Stomach (tissue), 9 donors: ENCODE measurements around the gene POT1. TPM values are rescaled to one million over a fixed set of nuclear protein-coding genes. Genes with fewer than 3 reads are reported as not detected.
A peak's percentile ranks its signal among the peaks of the same experiment; 100 is the strongest.

Experiments
- DNase-seq, 2 donors: peaks; one replicate each; pipeline versions ENCODE4 v3.0.0 to v3.0.0-alpha.2; 2013 to 2019
- H3K27ac ChIP-seq, 5 donors: fragments of 200-600 bp in 4 of 5; sonication (generic) in 4 of 5; one replicate each; pipeline ENCODE4 v1.5.1; 2013 to 2019; ENCODE audit warnings: mild to moderate bottlenecking in 1 of 5, moderate library complexity in 1 of 5
- H3K27me3 ChIP-seq, 3 donors: fragments of 200-600 bp; sonication (generic); one replicate each; pipeline ENCODE4 v1.5.1; 2017 to 2019; ENCODE audit warnings: mixed run types in 1 of 3
- H3K36me3 ChIP-seq, 4 donors: fragments of 200-600 bp; sonication (generic); 1 replicate in 3 of 4; 2 replicates in 1 of 4; pipeline ENCODE4 v1.5.1; 2016 to 2019
- H3K4me1 ChIP-seq, 4 donors: fragments of 200-600 bp; sonication (generic); one replicate each; pipeline ENCODE4 v1.5.1; 2016 to 2019
- H3K4me3 ChIP-seq, 4 donors: fragments of 200-600 bp; sonication (generic) in 3 of 4; one replicate each; pipeline ENCODE4 v1.5.1; 2016 to 2019; ENCODE audit warnings: mild to moderate bottlenecking in 1 of 4
- H3K9me3 ChIP-seq, 4 donors: fragments of 200-600 bp; sonication (generic); one replicate each; pipeline ENCODE4 v1.5.1; 2016 to 2019
- EP300 ChIP-seq: sonication (generic); formaldehyde crosslinking; IDR thresholded peaks from one replicate; pipeline ENCODE4 v1.6.1; 2017; ENCODE audit warnings: antibody characterized with exemption
- POLR2A ChIP-seq, 4 donors: fragments of 450-650 bp; IDR thresholded peaks; one replicate each; pipeline ENCODE4 v1.6.1; 2016; ENCODE audit warnings: antibody characterized with exemption in 4 of 4, control low read depth in 2 of 4, mild to moderate bottlenecking in 1 of 4, moderate library complexity in 1 of 4
- POLR2AphosphoS5 ChIP-seq, 3 donors: sonication (generic); formaldehyde crosslinking; IDR thresholded peaks; one replicate each; pipeline ENCODE4 v1.6.1; 2016; ENCODE audit warnings: antibody characterized with exemption in 3 of 3
- WGBS, 5 donors: extraction: QIAGEN DNeasy Blood & Tissue Kit in 3 of 5; methylation state at CpG; one replicate each; pipeline versions ENCODE4 v1.1.5 to v1.1.7; 2013 to 2018; 5-methylcytosine and 5-hydroxymethylcytosine counted together
- intact Hi-C: fragments of 100-400 bp; cut with DNase I; formaldehyde crosslinking; loops from one replicate; pipeline ENCODE4 v1.15.1; 2023; ENCODE audit warnings: low total_unique reads
- polyA plus RNA-seq, 3 donors: library from polyadenylated mRNA; stranded (reverse); fragments of 200-250 nt; gene quantifications; one replicate each; pipeline ENCODE4 v1.2.3, GENCODE V29; 2013
- total RNA-seq, 5 donors: library from RNA; depleted of rRNA; stranded (reverse); fragments of >200 nt; gene quantifications; one replicate each; pipeline versions ENCODE4 v1.1.0 to v1.2.3, GENCODE V29; 2014 to 2016
- TF ChIP-seq, protein P1 (sequence below), 7 experiments: fragments of 450-650 bp in 4 of 7; fragments of 200-600 bp in 3 of 7; sonication (generic) in 3 of 7; IDR thresholded peaks; one replicate each; pipeline ENCODE4 v1.5.1; 2016 to 2019; ENCODE audit warnings: antibody characterized with exemption in 7 of 7, control low read depth in 2 of 7, mild to moderate bottlenecking in 1 of 7
- donor health status: healthy with polysubstance abuse.
- donor health status: Bipolar disorder and iron deficiency.
- donor health status: healthy.

POT1 gene
- total and polyA plus RNA-seq, 8 donors = 4.3 to 47.5 (median 8.9) TPM

DNA sequence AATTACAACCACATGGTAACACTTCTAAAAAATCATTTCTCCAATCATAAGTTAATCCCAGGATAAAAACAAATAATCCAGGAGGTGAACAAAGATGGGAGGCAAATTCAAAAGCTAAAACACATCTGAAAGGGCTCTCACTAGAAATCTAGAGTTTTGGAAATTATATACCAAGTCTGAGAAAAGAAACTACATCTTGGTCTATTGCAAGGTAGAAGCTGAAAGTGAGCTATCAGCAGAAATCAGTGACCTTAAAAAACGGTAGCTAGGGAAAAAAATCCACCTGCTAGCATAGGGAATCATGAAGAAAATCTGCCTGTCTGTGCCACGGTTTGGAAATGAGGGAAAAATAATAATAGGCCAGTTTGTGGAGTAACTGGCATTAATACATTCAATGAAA lies 50.5 kb downstream of the POT1 start:
- Histone ChIP-seq H3K27me3 (no peaks in the 10 kb centered on the region), H3K9me3 (no peaks in the 10 kb centered on the region), H3K4me3 (no peak overlapping the region), H3K27ac (no peak overlapping the region), H3K4me1 (no peaks in the 10 kb centered on the region), H3K36me3 (no peaks in the 10 kb centered on the region)
- intact Hi-C loops = no loop called here
- no peak for DNase-seq
- TF ChIP-seq, protein P1, sequence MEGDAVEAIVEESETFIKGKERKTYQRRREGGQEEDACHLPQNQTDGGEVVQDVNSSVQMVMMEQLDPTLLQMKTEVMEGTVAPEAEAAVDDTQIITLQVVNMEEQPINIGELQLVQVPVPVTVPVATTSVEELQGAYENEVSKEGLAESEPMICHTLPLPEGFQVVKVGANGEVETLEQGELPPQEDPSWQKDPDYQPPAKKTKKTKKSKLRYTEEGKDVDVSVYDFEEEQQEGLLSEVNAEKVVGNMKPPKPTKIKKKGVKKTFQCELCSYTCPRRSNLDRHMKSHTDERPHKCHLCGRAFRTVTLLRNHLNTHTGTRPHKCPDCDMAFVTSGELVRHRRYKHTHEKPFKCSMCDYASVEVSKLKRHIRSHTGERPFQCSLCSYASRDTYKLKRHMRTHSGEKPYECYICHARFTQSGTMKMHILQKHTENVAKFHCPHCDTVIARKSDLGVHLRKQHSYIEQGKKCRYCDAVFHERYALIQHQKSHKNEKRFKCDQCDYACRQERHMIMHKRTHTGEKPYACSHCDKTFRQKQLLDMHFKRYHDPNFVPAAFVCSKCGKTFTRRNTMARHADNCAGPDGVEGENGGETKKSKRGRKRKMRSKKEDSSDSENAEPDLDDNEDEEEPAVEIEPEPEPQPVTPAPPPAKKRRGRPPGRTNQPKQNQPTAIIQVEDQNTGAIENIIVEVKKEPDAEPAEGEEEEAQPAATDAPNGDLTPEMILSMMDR (IDR thresholded peaks at IDR 0.05) = no peak
- TF ChIP-seq POLR2A (IDR thresholded peaks at IDR 0.05) (no peak), POLR2AphosphoS5 (IDR thresholded peaks at IDR 0.05) (no peak), EP300 (no peak)
- WGBS, 5 donors = 73 to 83% (median 74%) methylated on average over 2 of the region's 2 CpGs

DNA sequence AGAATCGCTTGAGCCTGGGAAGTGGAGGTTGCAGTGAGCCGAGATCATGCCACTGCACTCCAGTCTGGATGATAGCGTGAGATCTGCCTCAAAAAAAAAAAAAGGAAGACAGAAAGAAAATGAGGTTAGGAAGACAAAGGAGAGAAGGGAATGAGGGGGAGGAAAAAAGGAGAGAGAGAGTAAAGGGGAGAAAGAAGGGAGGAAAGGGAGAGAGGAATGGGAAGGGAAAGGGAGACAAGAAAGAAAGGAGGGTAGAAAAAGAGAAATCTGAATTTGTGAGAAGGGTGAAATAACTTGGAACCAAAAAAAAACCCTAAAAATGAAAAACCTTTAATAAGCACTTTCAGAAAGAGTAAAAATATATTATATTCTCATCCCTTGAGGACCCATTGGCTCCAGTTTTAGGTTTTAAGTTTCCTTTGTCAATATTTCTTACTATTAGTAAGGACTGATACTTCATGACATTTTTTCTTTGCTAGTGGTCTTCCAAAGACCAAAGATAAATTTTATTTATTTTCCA lies 54.9 kb downstream of the POT1 start:
- H3K4me3 ChIP-seq = no peak overlapping the region
- no peaks in the 10 kb centered on the region for H3K9me3 ChIP-seq
- no peak overlapping the region for H3K27ac ChIP-seq
- TF ChIP-seq POLR2A (IDR thresholded peaks at IDR 0.05) (no peak), EP300 (no peak), POLR2AphosphoS5 (IDR thresholded peaks at IDR 0.05) (no peak)
- TF ChIP-seq, protein P1 (IDR thresholded peaks at IDR 0.05) = no peak
- 95 to 100% (median 97%) methylated on average over 3 of the region's 3 CpGs for WGBS, 5 donors
- H3K36me3 ChIP-seq = peaks cover 0 to 2% (median 0%) of the 10 kb centered on the region in 4 donors
- intact Hi-C loops = no loop called here
- no peaks in the 10 kb centered on the region for H3K27me3 ChIP-seq
- no peaks in the 10 kb centered on the region for H3K4me1 ChIP-seq
- no peak for DNase-seq

DNA sequence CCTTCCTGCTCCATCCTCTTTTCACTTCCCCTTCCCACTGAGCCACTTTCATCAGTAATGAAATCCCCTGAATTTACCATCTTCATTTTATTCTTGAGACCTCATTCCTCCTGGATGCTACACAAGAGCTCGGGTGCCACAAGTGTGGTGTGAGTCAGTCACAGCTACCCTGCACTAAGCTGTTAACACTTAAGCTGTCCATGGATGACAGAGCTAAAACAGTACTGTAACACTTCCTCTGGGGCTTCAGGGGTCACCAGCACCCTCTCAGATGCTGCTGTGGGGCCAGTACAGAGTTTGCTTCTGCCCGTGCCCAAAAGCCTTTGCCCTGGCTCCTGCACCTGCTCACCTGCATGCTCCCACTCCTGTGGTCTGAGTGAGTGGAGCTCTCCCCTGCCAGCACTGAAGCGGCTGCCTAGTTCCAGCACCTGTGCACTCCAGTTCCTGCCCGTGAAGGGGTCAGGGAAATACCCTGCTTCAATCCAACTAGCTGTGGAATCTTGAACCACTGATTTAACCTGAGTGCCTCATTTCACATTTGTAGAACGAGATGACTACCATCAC lies 71.9 kb downstream of the POT1 start:
- no peaks in the 10 kb centered on the region for H3K27me3 ChIP-seq
- intact Hi-C loops = no loop called here
- peaks cover 3 to 28% (median 21%) of the 10 kb centered on the region in 4 donors for H3K36me3 ChIP-seq
- no peaks in the 10 kb centered on the region for H3K9me3 ChIP-seq
- H3K4me1 ChIP-seq = no peaks in the 10 kb centered on the region
- 87 to 99% (median 96%) methylated on average over 4 to 5 of the region's 5 CpGs for WGBS, 5 donors
- H3K4me3 ChIP-seq = no peak overlapping the region
- no peak for DNase-seq
- TF ChIP-seq, protein P1 (IDR thresholded peaks at IDR 0.05) = no peak
- TF ChIP-seq POLR2A (IDR thresholded peaks at IDR 0.05) = no peak
- no peak for TF ChIP-seq POLR2AphosphoS5 (IDR thresholded peaks at IDR 0.05)
- no peak for TF ChIP-seq EP300
- H3K27ac ChIP-seq = no peak overlapping the region

DNA sequence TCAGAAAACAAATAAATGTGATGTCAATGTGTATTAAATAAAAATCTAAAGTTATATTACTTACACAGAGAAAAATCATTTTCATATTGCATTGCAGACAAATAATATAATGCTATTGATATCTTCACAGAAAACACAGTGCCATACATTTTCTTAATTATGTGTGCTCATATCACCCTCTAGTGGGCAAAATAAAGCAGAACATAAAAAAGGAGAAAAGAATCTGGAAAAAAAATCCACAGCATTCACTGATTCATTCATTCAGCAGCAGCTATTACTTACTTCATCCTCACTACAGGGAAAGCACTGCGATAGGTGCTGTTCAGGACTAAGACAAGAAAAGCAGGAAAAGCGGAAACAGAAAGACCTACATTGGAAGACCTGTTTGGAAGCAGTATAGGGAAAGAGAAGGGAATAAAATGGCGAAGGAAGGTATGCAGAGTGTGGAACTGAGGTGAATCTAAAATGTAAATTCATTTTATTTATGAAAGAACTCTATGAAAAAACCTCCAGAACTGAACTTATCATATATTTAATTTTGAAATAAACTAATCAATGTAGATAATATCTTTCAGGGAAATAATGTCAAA lies 73.2 kb downstream of the POT1 start:
- Histone ChIP-seq H3K4me3 (no peak overlapping the region), H3K9me3 (no peaks in the 10 kb centered on the region), H3K27ac (no peak overlapping the region), H3K36me3 (peaks cover 3 to 21% (median 17%) of the 10 kb centered on the region in 4 donors), H3K4me1 (no peaks in the 10 kb centered on the region), H3K27me3 (no peaks in the 10 kb centered on the region)
- TF ChIP-seq, protein P1 (IDR thresholded peaks at IDR 0.05) = peak in 5 of 7 experiments; percentile 22 to 50 (median 37)
- no peak for TF ChIP-seq POLR2AphosphoS5 (IDR thresholded peaks at IDR 0.05)
- 78 to 90% (median 88%) methylated on average over 3 of the region's 3 CpGs for WGBS, 5 donors
- intact Hi-C loops = no loop called here
- peak in 1 of 2 donors; percentile 53 for DNase-seq
